Effector CD4-positive, alpha-beta T cell (primary cell): ENCODE measurements around the gene SLCO2A1.

Experiments used
- DNase-seq: peaks from one replicate; pipeline ENCODE4 v3.0.0-alpha.2; 2020

The SLCO2A1 gene

DNA sequence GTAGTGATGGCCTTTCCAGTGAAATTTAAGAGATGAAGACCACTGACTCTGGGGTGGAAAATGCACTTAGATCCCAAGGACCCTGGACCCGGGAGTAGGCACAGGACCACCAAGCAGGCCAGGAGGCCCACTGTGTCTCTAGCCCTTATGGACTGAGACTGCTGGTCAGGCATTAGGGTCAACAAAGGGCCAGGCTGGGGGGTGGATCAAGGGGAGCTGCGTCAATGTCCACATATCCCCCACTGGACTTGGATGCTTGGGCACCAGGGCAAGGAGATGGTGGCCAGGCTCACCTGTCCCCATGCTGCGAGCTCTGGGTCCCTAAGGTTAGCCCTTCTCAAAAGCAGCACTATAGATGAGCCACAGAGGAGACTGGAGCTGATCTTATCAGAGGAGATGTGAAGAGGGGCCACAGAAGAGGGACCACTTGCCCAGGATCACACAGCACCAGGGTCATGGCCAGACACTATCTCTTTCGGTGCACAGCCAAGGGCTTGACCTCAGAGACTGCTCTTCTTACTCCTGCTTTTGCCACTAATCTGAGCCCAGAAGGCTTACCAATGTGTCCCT, 148.8 kb downstream of the SLCO2A1 start:
- no peak for DNase-seq

DNA sequence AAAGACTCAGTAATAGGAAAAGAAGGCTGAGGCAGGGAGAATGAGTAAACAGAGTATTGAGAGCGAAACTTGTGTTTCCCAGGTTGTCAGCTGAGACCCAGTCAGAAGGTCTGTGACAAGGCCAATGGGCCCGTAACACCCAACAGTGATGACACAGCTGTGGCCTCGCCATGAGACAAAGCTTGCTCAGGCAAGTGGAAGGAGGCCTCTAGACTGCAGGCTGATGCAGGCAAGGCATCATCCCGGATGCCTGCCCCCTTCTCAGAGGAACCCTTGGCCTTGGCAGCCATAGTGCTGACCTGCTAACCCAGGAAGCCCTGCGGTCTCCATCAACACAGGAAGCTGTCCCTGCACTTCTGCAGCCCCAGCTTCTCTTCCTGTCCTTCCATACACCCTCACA, 149.4 kb downstream of the SLCO2A1 start:
- no peak for DNase-seq

DNA sequence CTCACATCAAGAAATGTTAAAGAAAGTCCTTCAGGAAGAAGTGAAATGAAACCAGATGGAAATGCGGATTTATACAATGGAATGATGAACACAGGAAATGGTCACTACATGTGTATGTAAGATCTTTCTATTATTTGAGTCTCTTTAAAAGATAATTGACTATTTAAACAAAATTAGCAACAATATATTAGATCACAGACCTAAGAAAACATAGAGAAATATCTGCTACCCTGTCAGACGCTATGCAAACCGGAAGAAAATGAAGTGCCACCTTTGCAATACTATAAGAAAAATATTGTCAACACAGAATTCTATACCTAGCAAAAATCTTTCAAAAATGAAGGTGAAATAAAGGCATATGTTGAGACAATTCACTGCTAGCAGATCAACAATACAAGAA, 151.2 kb downstream of the SLCO2A1 start:
- DNase-seq = no peak
